H1 (cell line): ENCODE data around the gene LYRM4. TPM values are rescaled to one million over a fixed set of nuclear protein-coding genes. Genes with fewer than 3 reads are reported as not detected.

Experiments
- ASH2L ChIP-seq: fragments of 200-600, 300-600 bp; sonication (generic); IDR thresholded peaks from one replicate; pipeline ENCODE4 v1.7.1; 2017; ENCODE audit warnings: low read length
- CBX8 ChIP-seq: fragments of 300-800, 300-1000 bp; sonication (generic); IDR thresholded peaks from 2 replicates; pipeline ENCODE4 v1.7.1; 2016; ENCODE audit warnings: low read depth, low read length, borderline replicate concordance
- CEBPB ChIP-seq: IDR thresholded peaks from 2 replicates; pipeline ENCODE4 v1.6.1; 2012; ENCODE audit warnings: low read depth, low read length
- CTBP2 ChIP-seq: IDR thresholded peaks from 2 replicates; pipeline ENCODE4 v1.7.0; 2011; ENCODE audit warnings: borderline replicate concordance, mild to moderate bottlenecking, moderate library complexity, mixed read lengths, low read length; ENCODE audit not compliant: insufficient read depth, insufficient read length
- JUN ChIP-seq: IDR thresholded peaks from 2 replicates; pipeline ENCODE4 v1.6.1; 2011; ENCODE audit warnings: low read depth, mild to moderate bottlenecking, improper control_type of control experiment, low read length
- MAFK ChIP-seq: IDR thresholded peaks from 2 replicates; pipeline ENCODE4 v1.6.1; 2012; ENCODE audit warnings: low read depth, mild to moderate bottlenecking, improper control_type of control experiment, low read length
- POLR2A ChIP-seq, 2 experiments: IDR thresholded peaks; 1 replicate in 1 of 2; 2 replicates in 1 of 2; pipeline ENCODE4 v1.6.1; 2011; ENCODE audit warnings: low read depth in 2 of 2, low read length in 2 of 2, mild to moderate bottlenecking in 2 of 2; ENCODE audit errors: control extremely low read depth in 1 of 2
- SAP30 ChIP-seq: fragments of 300-600 bp; sonication (generic); IDR thresholded peaks from 2 replicates; pipeline ENCODE4 v1.7.1; 2012; ENCODE audit warnings: low read length, moderate library complexity, mild to moderate bottlenecking, inconsistent platforms; ENCODE audit not compliant: insufficient read depth, insufficient replicate concordance
- SP2 ChIP-seq: IDR thresholded peaks from 2 replicates; pipeline ENCODE4 v1.6.1; 2012; ENCODE audit warnings: mild to moderate bottlenecking, low read length, inconsistent platforms
- SUZ12 ChIP-seq: fragments of 200-600 bp; sonication (generic); IDR thresholded peaks from 2 replicates; pipeline ENCODE4 v1.6.1; 2012; ENCODE audit warnings: mild to moderate bottlenecking, inconsistent platforms, low read length, moderate library complexity, mixed read lengths
- ZNF274 ChIP-seq: IDR thresholded peaks from 2 replicates; pipeline ENCODE4 v1.7.0; 2012; ENCODE audit warnings: low read length, borderline replicate concordance; ENCODE audit errors: extremely low read depth
- polyA plus RNA-seq, 7 experiments: library from polyadenylated mRNA; depleted of rRNA in 3 of 7; stranded (reverse) in 5 of 7; unstranded in 2 of 7; fragments of >200 nt in 5 of 7; fragments of 200-250 nt in 2 of 7; gene quantifications; 1 replicate in 5 of 7; 2 replicates in 1 of 7; 4 replicates in 1 of 7; pipeline versions ENCODE4 v1.2.1 to v1.2.3, GENCODE V29; 2011 to 2013; ENCODE audit warnings: missing spikeins in 2 of 7, mixed read lengths in 2 of 7
- total RNA-seq: library from RNA; stranded (reverse); fragmentation: NEBNext Ultra II Directional; extraction: Animal tissue kit (Norgen Biotek cat#: 25700); gene quantifications from 2 replicates; pipeline ENCODE4 v1.2.1, GENCODE V29; 2021
- TF ChIP-seq, protein P1 (sequence below), 3 experiments: IDR thresholded peaks; 1 replicate in 2 of 3; 2 replicates in 1 of 3; pipeline versions ENCODE4 v1.5.1 to v1.6.1; 2011; ENCODE audit warnings: low read length in 3 of 3, mild to moderate bottlenecking in 3 of 3, inconsistent platforms in 2 of 3, low read depth in 1 of 3, moderate library complexity in 1 of 3; ENCODE audit not compliant: insufficient read depth in 1 of 3; ENCODE audit errors: control extremely low read depth in 1 of 3

Gene LYRM4
- total and polyA plus RNA-seq, 2 of the 8 experiments (the other 6 are each of a cell fraction or from before 2014, with no cell fraction given) = 56.6 to 62.8 TPM

DNA sequence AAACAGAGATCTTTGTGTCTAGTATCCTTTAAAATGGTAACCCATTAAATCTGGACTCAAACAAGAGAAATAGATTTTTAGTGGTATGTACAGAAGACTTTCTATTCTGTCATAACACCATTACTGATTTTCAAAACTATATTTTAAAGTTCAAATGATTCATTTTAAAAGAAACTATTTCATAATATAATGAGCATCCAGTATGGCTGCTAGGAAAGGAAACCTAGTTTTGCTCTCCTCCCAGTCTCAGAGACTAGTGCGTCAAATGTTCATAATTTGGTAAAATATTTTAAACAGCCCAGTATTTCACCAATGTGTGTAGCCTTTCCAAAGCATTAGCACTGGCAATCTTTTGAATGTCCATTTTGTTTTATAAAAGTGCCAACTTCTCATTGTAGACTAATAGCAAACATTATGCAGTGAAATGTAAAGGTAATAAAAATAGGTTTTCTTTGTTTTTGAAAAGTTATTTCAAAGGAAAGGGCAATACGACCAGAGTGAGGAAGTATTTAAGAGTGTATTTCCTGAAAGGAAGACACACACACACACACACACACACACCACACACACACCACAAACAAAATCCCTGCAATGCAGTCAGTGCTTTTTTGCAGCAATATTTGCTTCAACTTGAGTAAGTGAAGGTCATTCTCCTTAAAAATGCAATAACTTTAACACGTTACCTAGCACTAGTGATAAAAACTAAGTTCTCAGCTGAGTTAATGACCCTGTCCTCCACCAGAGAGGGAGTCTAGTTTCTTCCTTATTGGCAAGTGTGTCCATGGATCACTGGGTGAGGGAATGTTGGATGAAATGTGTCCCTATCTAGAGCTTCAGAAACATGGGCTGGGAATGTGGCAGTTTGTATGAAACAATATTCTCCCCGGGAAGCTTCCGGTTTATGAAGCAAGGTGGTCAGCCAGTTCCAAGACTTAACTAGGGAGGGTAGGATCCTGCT is 171.0 kb downstream of the LYRM4 start (continued):
- TF ChIP-seq CTBP2 (no peak), CEBPB (no peak), MAFK (no peak), ZNF274 (no peak), SP2 (no peak), JUN (no peak), SAP30 (no peak), POLR2A (IDR thresholded peaks at IDR 0.05; ENCODE audit: control extremely low read depth in 1 of 2, low read depth in 2 of 2, low read length in 2 of 2) (no peak), SUZ12 (no peak), ASH2L (no peak), CBX8 (no peak)
- TF ChIP-seq, protein P1, sequence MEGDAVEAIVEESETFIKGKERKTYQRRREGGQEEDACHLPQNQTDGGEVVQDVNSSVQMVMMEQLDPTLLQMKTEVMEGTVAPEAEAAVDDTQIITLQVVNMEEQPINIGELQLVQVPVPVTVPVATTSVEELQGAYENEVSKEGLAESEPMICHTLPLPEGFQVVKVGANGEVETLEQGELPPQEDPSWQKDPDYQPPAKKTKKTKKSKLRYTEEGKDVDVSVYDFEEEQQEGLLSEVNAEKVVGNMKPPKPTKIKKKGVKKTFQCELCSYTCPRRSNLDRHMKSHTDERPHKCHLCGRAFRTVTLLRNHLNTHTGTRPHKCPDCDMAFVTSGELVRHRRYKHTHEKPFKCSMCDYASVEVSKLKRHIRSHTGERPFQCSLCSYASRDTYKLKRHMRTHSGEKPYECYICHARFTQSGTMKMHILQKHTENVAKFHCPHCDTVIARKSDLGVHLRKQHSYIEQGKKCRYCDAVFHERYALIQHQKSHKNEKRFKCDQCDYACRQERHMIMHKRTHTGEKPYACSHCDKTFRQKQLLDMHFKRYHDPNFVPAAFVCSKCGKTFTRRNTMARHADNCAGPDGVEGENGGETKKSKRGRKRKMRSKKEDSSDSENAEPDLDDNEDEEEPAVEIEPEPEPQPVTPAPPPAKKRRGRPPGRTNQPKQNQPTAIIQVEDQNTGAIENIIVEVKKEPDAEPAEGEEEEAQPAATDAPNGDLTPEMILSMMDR (IDR thresholded peaks at IDR 0.05; ENCODE audit: control extremely low read depth in 1 of 3, insufficient read depth in 1 of 3, low read depth in 1 of 3, low read length in 3 of 3) = no peak
- TF ChIP-seq, all 59 proteins: peak for 0
